Gastroesophageal sphincter (tissue), 3 donors: ENCODE measurements around the gene RNF39.

Experiments
- POLR2A ChIP-seq, 2 donors: fragments of 450-650 bp; IDR thresholded peaks; one replicate each; pipeline ENCODE4 v1.6.1; 2017; ENCODE audit warnings: antibody characterized with exemption in 2 of 2, mild to moderate bottlenecking in 2 of 2, moderate library complexity in 1 of 2
- POLR2AphosphoS5 ChIP-seq: sonication (generic); formaldehyde crosslinking; IDR thresholded peaks from one replicate; pipeline ENCODE4 v1.6.1; 2017; ENCODE audit warnings: antibody characterized with exemption
- TF ChIP-seq, protein P1 (sequence below), 4 experiments: fragments of 200-600 bp in 2 of 4; fragments of 450-650 bp in 2 of 4; sonication (generic) in 1 of 4; IDR thresholded peaks; one replicate each; pipeline ENCODE4 v1.5.1; 2017 to 2019; ENCODE audit warnings: antibody characterized with exemption in 4 of 4, mild to moderate bottlenecking in 2 of 4, moderate library complexity in 2 of 4

DNA sequence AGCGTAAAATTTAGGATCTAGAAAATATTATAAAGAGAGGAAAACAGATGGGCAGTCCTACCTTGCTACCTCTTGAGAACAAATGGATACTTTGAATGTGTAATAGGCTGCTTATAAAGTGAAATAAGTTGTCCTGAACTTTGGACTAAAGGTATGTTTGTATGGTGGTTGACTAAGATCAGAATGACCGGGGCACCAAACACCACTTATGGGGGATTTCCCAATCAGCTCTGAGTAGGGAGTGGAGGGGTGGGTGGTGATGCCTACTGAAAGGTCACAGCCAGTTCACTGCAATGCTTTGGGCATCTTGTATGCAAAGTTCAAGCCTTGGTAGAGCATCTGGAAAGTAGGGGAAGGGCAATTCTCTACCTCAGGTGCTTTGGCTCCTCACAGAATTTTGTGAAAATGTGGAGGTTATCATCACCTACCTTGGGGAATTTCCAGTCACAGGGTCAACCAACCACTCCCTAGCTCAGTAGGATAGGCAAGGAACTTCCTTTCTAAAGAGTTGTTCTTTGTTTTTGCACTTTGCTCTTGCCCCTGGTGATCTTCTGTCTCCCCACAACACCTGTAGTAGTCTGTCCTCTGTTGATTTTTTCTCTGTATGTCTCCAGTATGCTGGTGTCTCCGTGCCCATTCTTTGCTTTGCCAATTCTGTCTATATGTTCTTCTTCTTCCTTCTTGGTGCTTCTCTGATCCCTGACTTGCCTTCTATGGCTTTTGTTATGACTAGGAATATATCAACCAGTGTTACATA lies 37.6 kb upstream of the RNF39 start, which contains the start of gene TRIM31:
- TF ChIP-seq, protein P1, sequence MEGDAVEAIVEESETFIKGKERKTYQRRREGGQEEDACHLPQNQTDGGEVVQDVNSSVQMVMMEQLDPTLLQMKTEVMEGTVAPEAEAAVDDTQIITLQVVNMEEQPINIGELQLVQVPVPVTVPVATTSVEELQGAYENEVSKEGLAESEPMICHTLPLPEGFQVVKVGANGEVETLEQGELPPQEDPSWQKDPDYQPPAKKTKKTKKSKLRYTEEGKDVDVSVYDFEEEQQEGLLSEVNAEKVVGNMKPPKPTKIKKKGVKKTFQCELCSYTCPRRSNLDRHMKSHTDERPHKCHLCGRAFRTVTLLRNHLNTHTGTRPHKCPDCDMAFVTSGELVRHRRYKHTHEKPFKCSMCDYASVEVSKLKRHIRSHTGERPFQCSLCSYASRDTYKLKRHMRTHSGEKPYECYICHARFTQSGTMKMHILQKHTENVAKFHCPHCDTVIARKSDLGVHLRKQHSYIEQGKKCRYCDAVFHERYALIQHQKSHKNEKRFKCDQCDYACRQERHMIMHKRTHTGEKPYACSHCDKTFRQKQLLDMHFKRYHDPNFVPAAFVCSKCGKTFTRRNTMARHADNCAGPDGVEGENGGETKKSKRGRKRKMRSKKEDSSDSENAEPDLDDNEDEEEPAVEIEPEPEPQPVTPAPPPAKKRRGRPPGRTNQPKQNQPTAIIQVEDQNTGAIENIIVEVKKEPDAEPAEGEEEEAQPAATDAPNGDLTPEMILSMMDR (IDR thresholded peaks at IDR 0.05), result no peak
- TF ChIP-seq POLR2A (IDR thresholded peaks at IDR 0.05) (no peak), POLR2AphosphoS5 (no peak)
